MM.1S (cell line): ENCODE data around the gene RABIF.

Experiments
- CTCF ChIP-seq: fragments of 300-600 bp; sonication (generic); IDR thresholded peaks from 2 replicates; pipeline ENCODE4 v1.5.1; 2016; ENCODE audit warnings: antibody characterized with exemption, low read length, mixed read lengths
- EZH2 ChIP-seq: fragments of 300-600 bp; sonication (generic); optimal IDR thresholded peaks from 2 replicates; pipeline ENCODE3; 2017; ENCODE audit warnings: low read depth, mild to moderate bottlenecking, antibody characterized with exemption, low read length, mixed read lengths
- EZH2phosphoT487 ChIP-seq: fragments of 300-600 bp; sonication (generic); IDR thresholded peaks from 2 replicates; pipeline ENCODE4 v1.6.1; 2018; ENCODE audit warnings: antibody characterized with exemption, low read length

GRCh38 chr1:202858789-202859414 is 30.0 kb downstream of the RABIF start:
- no peak for TF ChIP-seq CTCF
- no peak for TF ChIP-seq EZH2phosphoT487
- no peak for TF ChIP-seq EZH2
